OCI-LY7 (cell line): ENCODE results near the gene METTL3.

Source experiments
- EZH2phosphoT487 ChIP-seq: fragments of 200-600 bp; sonication (generic); IDR thresholded peaks from 2 replicates; pipeline ENCODE4 v1.6.1; 2018; ENCODE audit warnings: low read depth, borderline replicate concordance, mild to moderate bottlenecking, mixed run types, antibody characterized with exemption, low read length, moderate library complexity, mixed read lengths
- TF ChIP-seq, protein P1 (sequence below): fragments of 200-600 bp; sonication (generic); conservative IDR thresholded peaks from 2 replicates; pipeline ENCODE4 v1.5.1; 2014; ENCODE audit warnings: mild to moderate bottlenecking, antibody characterized with exemption, low read length, moderate library complexity, mixed read lengths

DNA sequence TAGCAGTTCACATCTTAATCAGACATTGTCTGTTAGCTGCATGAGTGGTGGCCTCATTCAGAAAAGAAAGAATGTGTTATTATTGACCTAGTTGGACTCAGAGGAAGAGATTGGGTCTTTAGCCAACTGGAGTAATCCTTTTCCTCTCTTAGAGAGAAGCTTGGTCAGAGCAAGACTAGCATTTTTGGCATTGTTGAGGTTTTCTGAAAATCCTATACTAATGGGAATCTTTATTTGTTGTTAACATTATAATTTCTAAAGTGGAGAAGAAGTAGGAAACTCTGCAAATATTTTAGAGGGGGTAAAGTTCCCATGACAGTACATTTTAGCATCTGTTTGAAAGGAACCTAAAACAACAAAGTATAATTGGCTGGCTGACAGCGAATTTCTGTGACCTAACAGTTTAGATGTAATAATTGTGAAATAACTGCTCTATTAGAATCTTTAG is 24.5 kb downstream of the METTL3 start:
- TF ChIP-seq, protein P1, sequence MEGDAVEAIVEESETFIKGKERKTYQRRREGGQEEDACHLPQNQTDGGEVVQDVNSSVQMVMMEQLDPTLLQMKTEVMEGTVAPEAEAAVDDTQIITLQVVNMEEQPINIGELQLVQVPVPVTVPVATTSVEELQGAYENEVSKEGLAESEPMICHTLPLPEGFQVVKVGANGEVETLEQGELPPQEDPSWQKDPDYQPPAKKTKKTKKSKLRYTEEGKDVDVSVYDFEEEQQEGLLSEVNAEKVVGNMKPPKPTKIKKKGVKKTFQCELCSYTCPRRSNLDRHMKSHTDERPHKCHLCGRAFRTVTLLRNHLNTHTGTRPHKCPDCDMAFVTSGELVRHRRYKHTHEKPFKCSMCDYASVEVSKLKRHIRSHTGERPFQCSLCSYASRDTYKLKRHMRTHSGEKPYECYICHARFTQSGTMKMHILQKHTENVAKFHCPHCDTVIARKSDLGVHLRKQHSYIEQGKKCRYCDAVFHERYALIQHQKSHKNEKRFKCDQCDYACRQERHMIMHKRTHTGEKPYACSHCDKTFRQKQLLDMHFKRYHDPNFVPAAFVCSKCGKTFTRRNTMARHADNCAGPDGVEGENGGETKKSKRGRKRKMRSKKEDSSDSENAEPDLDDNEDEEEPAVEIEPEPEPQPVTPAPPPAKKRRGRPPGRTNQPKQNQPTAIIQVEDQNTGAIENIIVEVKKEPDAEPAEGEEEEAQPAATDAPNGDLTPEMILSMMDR, result no peak
- no peak for TF ChIP-seq EZH2phosphoT487
